Endothelial cell of umbilical vein (primary cell): Measurements from ENCODE around the gene CD151.

Experiments
- CTCF ChIP-seq, 2 donors: IDR thresholded peaks; 1 replicate in 1 of 2; 2 replicates in 1 of 2; pipeline ENCODE4 v1.5.1; 2011; ENCODE audit warnings: low read length in 2 of 2, mild to moderate bottlenecking in 2 of 2, moderate library complexity in 2 of 2, control low read depth in 1 of 2, inconsistent platforms in 1 of 2, low read depth in 1 of 2; ENCODE audit not compliant: insufficient read depth in 1 of 2; ENCODE audit errors: extremely low read depth in 1 of 2
- EZH2 ChIP-seq: IDR thresholded peaks from 2 replicates; pipeline ENCODE4 v1.6.1; 2012; ENCODE audit warnings: borderline replicate concordance, low read depth, mild to moderate bottlenecking, moderate library complexity, low read length, inconsistent platforms; ENCODE audit not compliant: severe bottlenecking
- JUN ChIP-seq: IDR thresholded peaks from 2 replicates; pipeline ENCODE4 v1.6.1; 2011; ENCODE audit warnings: borderline replicate concordance, low read depth; ENCODE audit not compliant: insufficient read length, insufficient read depth
- MAX ChIP-seq: IDR thresholded peaks from 2 replicates; pipeline ENCODE4 v1.6.1; 2011; ENCODE audit not compliant: insufficient read depth, insufficient read length
- MYC ChIP-seq: IDR thresholded peaks from one replicate; pipeline ENCODE4 v1.6.1; 2011; ENCODE audit warnings: mild to moderate bottlenecking, low read depth, low read length
- POLR2A ChIP-seq: IDR thresholded peaks from 2 replicates; pipeline ENCODE4 v1.6.1; 2012; ENCODE audit warnings: low read depth, mild to moderate bottlenecking, control low read depth, low read length
- POLR2AphosphoS5 ChIP-seq: IDR thresholded peaks from 2 replicates; pipeline ENCODE4 v1.6.1; 2012; ENCODE audit warnings: low read depth, mild to moderate bottlenecking, control low read depth, low read length, moderate library complexity; ENCODE audit not compliant: insufficient read depth

- no peak for TF ChIP-seq CTCF (IDR thresholded peaks at IDR 0.05; ENCODE audit: extremely low read depth in 1 of 2, insufficient read depth in 1 of 2, low read depth in 1 of 2, low read length in 2 of 2)
- TF ChIP-seq EZH2 = no peak
- TF ChIP-seq POLR2AphosphoS5 = no peak
- TF ChIP-seq JUN = no peak
- no peak for TF ChIP-seq POLR2A
- no peak for TF ChIP-seq MAX
- TF ChIP-seq MYC = no peak
These were observed 29.3 kb upstream of the CD151 start for GRCh38 chr11:803467-803742.
